NCI-H460 (cell line): ENCODE results near the gene TEKT2. TPM values are rescaled to one million over a fixed set of nuclear protein-coding genes. Genes with fewer than 3 reads are reported as not detected.

Experiments used
- DNase-seq: peaks from one replicate; pipeline ENCODE4 v3.0.0-alpha.2; 2016; ENCODE audit warnings: low read depth; ENCODE audit errors: extremely low read depth
- total RNA-seq: library from RNA; depleted of rRNA; stranded (reverse); fragments of >200 nt; shearing (Covaris generic); gene quantifications from 2 replicates; pipeline ENCODE4 v1.2.3, GENCODE V29; 2014

The TEKT2 gene
- total RNA-seq, 1 experiment from 2014 or later, result not detected

GRCh38 chr1:36087233-36088123 lies 3.6 kb downstream of the TEKT2 start:
- DNase-seq, result no peak

DNA sequence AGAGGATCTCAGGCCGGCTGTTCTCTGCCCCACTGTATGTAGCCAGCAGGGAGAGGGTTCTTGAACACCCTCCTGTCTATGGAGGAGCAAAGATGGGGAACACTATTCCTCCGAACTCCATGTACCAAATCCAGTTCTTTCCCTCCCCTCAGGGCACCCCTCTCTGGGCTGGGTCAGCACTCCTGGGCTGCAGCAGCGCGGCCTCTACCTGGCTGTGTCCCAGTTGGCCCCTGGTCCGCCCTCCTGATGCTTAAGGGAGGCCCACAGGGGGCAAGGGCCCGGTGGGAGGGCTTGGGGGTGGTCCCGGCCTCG lies 4.3 kb downstream of the TEKT2 start:
- no peak for DNase-seq

- peak; percentile 75 for DNase-seq
Observed at GRCh38 chr1:36088577-36089392, 4.9 kb downstream of the TEKT2 start, which contains the start of gene ADPRS. Gene ADPRS, plus strand, starts transcription at chr1:36088892. Its CDS starts 13 bp downstream, at chr1:36088905.

- DNase-seq, result no peak
Observed at GRCh38 chr1:36089393-36090121, 5.7 kb downstream of the TEKT2 start.

DNA sequence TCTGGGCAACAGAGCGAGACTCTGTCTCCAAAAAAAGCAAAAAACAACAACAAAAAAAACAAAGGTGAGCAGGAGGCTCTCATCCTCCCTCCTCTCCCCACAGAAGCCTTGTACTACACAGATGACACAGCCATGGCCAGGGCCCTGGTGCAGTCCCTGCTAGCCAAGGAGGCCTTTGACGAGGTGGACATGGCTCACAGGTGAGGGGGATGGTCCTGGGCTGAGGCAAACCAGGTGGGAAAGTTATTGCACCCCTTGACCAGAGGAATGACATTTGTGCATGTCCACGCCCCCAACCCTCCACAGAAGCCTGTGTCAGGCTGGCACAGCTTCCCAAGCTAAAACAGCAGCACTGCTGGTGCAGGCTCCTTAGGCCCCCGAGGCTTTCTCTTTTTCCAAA lies 7.2 kb downstream of the TEKT2 start:
- DNase-seq, result no peak

GRCh38 chr1:36091698-36092097 lies 7.8 kb downstream of the TEKT2 start:
- no peak for DNase-seq

GRCh38 chr1:36092166-36092797 lies 8.4 kb downstream of the TEKT2 start:
- no peak for DNase-seq

- DNase-seq, result no peak
Observed at GRCh38 chr1:36092798-36093185, 8.9 kb downstream of the TEKT2 start.

- no peak for DNase-seq
Observed at GRCh38 chr1:36093226-36093625, 9.3 kb downstream of the TEKT2 start.

- DNase-seq, result no peak
Observed at GRCh38 chr1:36093929-36094328, 10.0 kb downstream of the TEKT2 start.

DNA sequence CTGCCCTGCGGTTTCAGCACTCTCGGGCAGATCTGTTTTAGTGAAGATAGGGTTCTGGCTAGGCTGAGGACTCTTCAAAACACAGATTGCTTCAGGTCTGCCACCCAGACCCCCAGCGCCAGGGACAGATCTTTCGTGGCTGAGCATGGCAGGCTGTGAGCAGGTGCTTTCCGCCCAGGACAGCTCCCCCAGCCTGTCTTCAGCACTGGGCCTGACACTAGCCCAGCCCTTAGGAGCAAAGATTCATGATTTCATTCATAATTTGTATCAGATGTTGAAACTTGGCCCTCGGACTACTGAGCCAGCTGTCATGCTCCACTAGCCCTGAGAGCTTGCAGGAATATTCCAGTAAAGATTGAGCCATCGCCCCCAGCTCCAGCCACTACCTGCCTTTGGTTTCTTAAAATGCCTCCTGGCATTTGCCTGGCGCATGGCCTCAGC lies 10.7 kb downstream of the TEKT2 start:
- DNase-seq, result no peak

DNA sequence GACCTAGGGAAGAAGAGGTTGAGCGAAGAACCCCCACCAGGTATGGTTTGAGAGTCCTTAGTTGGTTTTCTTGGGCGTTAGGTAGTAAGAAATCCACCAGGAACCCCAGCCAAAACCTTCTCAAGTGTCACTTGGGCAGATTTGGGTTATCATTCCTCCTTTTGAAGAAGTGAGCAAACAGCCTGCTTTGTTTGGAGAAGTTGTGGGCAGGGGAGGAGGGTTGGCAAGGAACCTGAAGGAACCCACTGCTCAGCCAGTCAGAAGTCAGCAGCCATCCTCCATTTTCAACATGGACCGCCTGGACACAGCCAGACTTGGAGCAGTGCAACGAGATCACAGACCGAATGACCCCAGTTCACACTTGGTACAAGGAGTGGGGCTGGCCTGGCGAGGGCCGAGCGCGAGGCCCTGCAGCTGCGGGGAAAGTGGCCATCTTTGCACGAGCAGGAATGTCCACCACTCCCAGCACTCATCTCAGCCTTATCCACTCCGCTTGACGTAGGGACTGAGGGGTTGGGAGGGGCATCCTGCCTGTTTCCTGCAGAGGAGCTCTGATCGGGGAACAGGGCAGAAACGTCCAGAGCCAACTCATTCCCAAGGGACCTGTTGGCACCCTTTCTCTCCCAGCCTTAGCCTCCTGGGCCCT lies 12.0 kb downstream of the TEKT2 start:
- DNase-seq, result no peak

GRCh38 chr1:36096500-36097432 lies 12.9 kb downstream of the TEKT2 start:
- DNase-seq, result no peak

DNA sequence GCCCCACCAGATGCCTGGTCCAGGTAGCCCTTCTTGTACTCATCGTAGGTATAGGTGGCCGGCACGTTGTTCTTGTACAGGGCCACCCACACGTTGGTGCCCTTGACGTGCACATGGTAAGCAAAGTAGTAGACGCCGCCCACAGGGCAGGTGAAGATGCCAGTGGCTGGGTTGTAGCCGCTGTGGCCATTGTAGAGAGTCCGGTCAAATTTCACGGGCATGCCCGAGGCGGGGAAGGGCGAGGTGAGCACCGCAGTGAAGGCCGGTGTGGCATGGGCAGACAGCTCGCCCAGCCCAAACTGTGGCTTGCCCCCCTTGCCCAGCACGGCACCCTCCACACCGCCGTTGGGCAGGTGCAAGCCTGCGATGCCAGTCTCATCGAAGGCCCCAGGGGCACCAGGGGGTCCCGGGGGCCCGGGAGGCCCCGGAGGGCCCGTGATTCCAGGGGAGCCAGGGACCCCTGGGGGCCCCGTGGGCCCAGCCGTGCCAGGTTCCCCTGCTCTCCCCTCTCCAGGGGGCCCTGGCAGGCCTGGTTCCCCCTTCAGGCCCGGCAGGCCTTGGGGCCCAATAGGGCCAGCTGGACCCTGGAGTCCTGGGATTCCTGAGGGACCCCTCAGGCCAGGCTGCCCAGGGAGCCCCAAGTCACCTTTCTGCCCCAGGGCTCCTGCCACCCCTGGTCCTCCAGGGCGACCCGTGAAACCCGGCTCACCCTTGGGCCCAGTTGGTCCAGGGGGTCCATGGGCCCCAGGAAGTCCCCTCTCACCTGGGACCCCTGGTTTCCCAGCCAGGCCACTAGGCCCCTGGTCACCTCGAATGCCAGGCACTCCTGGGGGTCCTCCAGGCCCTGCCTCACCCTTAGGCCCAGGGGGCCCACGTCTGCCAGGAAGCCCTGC lies 14.0 kb downstream of the TEKT2 start:
- DNase-seq, result no peak

GRCh38 chr1:36098650-36099365 lies 14.9 kb downstream of the TEKT2 start:
- DNase-seq, result no peak

DNA sequence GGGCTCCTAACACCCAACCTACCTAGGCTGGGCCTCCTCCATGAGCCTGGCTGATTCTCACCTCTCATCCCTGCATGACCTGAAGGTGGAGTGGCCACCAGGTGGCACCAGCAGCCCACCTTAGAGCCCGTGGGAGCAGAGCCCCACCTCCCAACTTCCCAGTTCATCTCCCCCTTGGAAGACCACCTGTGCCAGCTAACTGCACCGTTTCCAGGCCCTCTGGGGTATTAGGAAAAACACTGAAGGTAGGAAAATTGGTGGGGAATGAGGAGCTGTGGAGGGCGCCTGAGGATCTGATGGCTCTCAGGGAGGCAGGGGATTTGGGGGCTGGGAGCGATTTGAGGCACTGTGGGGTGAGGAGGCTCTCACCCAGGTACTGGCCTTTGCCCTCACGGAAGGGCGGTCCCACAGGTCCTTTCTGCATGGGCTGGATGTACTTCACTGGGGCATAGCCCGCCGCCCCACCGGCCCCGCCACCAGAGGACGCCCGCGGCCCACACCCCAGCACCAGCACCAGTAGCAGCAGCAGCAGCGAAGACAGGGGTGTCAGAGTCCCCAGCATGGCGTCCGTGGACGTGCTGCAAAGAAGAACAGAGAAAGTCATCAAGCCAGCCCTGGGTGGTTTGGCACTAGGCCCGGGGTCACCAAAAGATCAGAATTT lies 15.9 kb downstream of the TEKT2 start:
- DNase-seq, result peak; percentile 65

- no peak for DNase-seq
Observed at GRCh38 chr1:36100376-36100775, 16.5 kb downstream of the TEKT2 start.
